Fibroblast of villous mesenchyme (primary cell): ENCODE measurements around the gene RSPH9. TPM values are rescaled to one million over a fixed set of nuclear protein-coding genes. Genes with fewer than 3 reads are reported as not detected.
"Not testable (repeated sequence)": the region's sequence is repeated elsewhere in the genome, so short reads cannot be mapped to it uniquely, and the experiment has no call there.

ENCODE experiments used
- DNase-seq: peaks from one replicate; pipeline ENCODE4 v3.0.0-alpha.2; 2010; ENCODE audit warnings: low read depth
- H3K4me3 ChIP-seq: 2 replicates; pipeline ENCODE4 v1.5.1; 2011; ENCODE audit warnings: low read depth, mild to moderate bottlenecking, low read length
- total RNA-seq: library from RNA; depleted of rRNA; stranded (reverse); fragments of >200 nt; gene quantifications from 2 replicates; pipeline ENCODE4 v1.2.3, GENCODE V29; 2012
- TF ChIP-seq, protein P1 (sequence below): IDR thresholded peaks from 2 replicates; pipeline ENCODE4 v1.5.1; 2012; ENCODE audit warnings: low read depth, mild to moderate bottlenecking, low read length; ENCODE audit not compliant: insufficient read depth

Gene RSPH9
- total RNA-seq, 1 donor = 0.86 TPM

DNA sequence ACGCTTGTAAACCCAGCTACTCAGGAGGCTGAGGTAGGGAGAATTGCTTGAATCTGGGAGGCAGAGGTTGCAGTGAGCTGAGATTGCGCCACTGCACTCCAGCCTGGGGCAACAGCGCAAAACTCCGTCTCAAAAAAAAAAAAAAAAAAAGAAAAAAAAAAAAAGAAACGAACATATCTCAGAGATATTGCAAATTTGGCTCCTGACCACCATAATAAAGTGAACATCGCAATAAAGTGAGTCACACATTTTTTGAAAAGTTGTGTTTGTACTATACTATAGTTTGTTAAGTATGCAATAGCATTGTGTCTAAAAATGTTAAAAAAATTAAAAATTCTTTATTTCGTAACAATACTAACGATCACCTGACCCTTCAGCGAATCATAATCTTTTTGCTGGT lies 13.3 kb downstream of the RSPH9 start:
- H3K4me3 ChIP-seq = no peak overlapping the region
- TF ChIP-seq, protein P1, sequence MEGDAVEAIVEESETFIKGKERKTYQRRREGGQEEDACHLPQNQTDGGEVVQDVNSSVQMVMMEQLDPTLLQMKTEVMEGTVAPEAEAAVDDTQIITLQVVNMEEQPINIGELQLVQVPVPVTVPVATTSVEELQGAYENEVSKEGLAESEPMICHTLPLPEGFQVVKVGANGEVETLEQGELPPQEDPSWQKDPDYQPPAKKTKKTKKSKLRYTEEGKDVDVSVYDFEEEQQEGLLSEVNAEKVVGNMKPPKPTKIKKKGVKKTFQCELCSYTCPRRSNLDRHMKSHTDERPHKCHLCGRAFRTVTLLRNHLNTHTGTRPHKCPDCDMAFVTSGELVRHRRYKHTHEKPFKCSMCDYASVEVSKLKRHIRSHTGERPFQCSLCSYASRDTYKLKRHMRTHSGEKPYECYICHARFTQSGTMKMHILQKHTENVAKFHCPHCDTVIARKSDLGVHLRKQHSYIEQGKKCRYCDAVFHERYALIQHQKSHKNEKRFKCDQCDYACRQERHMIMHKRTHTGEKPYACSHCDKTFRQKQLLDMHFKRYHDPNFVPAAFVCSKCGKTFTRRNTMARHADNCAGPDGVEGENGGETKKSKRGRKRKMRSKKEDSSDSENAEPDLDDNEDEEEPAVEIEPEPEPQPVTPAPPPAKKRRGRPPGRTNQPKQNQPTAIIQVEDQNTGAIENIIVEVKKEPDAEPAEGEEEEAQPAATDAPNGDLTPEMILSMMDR = no peak

DNA sequence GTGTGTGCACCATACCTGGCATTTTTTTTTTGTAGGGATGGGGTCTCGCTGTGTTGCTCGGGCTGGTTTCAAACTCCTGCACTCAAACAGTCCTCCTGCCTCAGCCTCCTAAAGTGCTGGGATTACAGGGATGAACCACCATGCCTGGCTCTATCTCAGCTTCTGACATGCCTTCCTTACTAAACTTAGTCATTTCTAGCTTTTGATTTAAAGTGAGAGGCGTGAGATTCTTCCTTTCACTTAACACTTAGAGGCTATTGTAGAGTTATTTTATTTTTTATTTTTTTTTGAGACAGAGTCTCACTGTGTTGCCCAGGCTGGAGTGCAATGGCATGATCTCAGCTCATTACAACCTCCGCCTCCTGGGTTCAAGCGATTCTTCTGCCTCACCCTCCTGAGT lies 18.1 kb downstream of the RSPH9 start:
- H3K4me3 ChIP-seq, DNase-seq: not testable (repeated sequence)

More for the DNA sequence above, 13.3 kb downstream of the RSPH9 start:
- DNase-seq = no peak

DNA sequence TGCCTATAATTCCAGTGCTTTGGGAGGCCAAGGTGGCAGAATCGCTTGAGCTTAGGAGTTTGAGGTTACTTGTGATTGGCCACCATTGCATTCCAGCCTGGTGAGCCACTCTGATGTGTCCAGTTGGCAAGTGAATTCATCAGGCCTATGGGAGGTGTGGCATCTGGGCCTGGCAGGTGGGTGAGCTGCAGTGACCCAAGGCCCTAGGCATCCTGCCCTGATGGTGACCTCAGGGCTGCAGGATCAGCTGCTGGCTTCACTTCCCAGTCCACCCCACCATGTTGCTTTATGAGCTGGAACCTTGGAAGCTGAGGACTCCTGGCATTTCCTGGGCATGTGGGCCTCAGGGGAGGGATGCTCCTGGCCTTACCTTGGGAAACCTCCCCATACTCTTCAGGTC lies 20.5 kb downstream of the RSPH9 start:
- TF ChIP-seq, protein P1 = no peak
- DNase-seq = no peak
- no peak overlapping the region for H3K4me3 ChIP-seq

DNA sequence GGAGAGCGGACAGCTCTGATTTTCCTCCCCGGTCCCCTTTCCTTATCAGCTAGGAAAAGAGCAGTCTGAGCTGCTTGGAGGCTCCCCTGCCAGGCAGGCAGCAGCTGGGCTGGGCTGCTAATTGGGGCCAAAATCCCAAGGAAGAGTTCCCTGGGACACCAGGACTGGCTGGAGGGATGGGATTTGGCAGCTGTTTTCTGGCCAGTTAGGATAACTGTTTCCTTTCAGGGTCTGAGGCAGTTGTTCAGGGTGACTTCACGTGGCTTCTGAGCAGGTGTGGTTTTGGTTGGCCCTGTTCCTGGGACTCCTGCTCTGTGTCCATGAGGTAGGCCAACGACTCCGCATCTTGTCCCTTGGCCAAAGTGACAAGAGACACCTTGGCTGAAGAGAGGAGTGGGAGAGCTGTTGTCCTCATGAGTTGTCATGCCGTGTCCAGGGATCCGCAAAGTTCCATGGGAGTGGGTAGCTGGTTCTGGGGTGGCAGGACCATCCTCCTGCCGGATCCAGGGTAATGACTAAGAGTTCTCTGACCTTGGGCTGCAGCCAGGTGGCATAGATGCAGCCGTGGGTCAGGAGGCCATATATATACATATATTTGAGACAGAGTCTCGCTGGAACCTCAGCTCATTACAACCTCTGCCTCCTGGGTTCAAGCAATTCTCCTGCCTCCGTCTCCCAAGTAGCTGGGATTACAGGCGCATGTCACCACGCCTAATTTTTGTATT lies 21.5 kb downstream of the RSPH9 start:
- TF ChIP-seq, protein P1 = no peak
- no peak overlapping the region for H3K4me3 ChIP-seq
- no peak for DNase-seq

DNA sequence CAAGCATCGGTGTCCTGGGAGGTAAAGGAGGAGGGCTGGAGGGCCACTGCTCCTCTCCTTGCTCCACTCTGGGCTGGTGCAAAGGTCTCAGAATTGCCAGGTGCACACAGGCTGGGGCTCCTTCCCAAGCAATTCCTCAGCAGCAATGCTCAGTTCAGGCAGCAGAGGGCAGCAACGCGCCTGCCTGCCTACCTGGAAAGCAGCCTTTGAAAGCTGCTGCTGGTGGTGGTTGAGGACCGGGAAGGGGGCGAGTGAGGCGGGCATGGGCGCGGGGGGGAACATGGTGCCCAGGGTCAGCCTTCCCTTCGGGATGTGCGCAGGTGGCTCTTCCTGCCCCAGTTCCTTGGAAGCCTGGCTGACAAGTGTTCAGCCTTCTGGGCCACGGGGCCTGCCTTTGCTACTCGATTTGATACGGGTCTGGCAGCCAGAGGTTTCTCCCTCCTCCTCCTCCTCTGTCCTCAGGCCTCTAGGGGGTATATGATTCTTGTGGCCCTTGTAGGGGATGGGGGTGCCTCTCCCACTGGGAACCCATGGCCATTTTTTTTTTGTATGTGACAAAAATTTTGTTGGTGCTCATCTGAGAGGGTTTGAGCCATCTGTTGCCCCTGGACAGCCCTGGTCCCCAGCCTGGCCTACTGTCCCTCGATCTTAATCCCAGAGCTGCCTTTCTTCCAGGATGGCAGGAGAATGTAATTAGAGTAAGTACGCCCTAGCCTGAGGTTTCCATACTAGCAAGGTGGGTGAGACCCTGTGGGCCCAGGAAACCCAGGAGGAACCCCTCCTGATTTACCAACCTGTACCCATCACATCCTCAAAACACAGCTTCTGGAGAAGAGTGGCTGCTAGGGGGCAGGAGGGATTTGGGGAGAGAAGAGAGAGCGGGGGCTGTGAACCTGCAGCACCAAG lies 22.7 kb downstream of the RSPH9 start:
- TF ChIP-seq, protein P1 = peak; percentile 92
- no peak overlapping the region for H3K4me3 ChIP-seq
- peak; percentile 64 for DNase-seq

DNA sequence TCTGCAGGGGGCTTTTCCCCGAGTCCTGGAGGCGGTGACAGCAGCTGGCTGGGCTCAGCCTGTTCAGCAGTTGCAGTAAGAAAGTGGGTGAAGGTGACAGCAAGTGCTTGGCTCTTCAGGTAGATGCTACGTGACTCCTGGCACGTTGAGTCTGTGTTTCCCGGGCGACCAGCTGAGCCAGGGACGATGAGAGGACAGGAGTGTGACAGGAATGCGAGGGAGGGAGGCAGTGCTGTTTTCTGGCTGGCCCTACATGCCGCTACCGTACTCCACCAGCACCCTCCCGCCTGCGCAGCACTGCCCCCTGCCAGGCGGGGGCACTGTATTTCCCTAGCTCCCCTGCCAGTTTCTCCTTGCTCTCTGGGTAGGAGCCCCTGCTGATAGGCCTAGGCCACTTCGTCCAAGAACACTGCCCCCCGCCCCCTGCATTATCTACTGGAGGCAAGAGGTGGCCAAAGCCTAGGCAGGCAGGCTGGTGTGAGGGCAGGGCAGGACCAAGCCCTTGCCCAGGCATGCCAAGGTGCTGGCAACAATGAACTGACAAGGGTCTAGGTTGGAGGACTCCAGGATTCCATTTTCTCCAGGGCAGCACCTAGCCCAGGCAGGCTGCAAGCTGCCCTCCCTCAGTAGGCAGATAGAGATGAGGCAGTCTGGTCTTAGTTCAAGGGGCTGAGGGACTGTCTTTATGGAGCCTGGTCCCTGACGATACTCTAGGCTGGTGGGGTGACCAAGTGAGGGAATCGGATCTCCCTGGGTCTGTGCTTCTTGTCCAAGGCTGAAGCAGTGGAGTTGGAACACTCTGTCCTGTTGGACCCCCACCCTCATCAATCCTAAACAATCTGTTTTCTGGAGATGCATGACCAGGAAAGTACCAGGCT lies 23.6 kb downstream of the RSPH9 start:
- peak; percentile 50 for DNase-seq
- TF ChIP-seq, protein P1 = peak; percentile 59
- H3K4me3 ChIP-seq = no peak overlapping the region
